PFSK-1 (cell line): ENCODE results near the gene ABCC1.

Source experiments
- POLR2AphosphoS5 ChIP-seq: IDR thresholded peaks from 2 replicates; pipeline ENCODE4 v1.6.1; 2012; ENCODE audit warnings: low read depth, mild to moderate bottlenecking, control low read depth, low read length, moderate library complexity
- SIN3A ChIP-seq: IDR thresholded peaks from 2 replicates; pipeline ENCODE4 v1.6.1; 2012; ENCODE audit warnings: mild to moderate bottlenecking, low read length, moderate library complexity, borderline replicate concordance; ENCODE audit not compliant: insufficient read depth

DNA sequence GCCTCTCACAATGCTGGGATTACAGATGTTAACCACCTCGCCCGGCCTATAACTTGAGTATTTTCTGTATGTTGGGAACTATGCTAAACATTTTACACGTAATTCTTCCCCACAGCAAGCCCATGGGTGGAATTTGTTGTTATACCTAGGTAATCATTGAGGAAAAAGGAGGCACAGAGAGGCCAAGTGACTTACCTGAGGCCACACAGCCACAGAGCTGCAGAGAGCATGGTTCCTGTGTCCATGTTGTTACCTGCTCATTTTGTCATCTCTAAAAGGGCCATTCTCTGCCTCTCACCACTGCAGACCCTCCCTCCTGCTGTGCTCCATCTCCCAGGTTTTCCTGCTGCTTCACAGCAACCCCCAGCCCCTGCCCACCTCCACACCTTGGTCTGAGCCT is 135.5 kb downstream of the ABCC1 start:
- TF ChIP-seq POLR2AphosphoS5 (no peak), SIN3A (no peak)
